Esophagus squamous epithelium (tissue), 5 donors: ENCODE results near the gene AP3D1. TPM values are rescaled to one million over a fixed set of nuclear protein-coding genes. Genes with fewer than 3 reads are reported as not detected.
"Not testable (repeated sequence)": the region's sequence is repeated elsewhere in the genome, so short reads cannot be mapped to it uniquely, and the experiment has no call there.

Experiments used
- DNase-seq: peaks from one replicate; lab custom pipeline; 2025; lab: John Stamatoyannopoulos, UW
- H3K27ac ChIP-seq, 4 donors: fragments of 200-600 bp; sonication (generic); one replicate each; pipeline ENCODE4 v1.5.1; 2016 to 2019; ENCODE audit warnings: mild to moderate bottlenecking in 1 of 4
- H3K27me3 ChIP-seq, 4 donors: fragments of 200-600 bp; sonication (generic); 1 replicate in 3 of 4; 2 replicates in 1 of 4; pipeline versions ENCODE4 v1.5.1 to v1.6.0; 2017 to 2021; ENCODE audit warnings: antibody characterized with exemption in 1 of 4
- H3K36me3 ChIP-seq, 3 donors: fragments of 200-600 bp; sonication (generic); one replicate each; pipeline ENCODE4 v1.5.1; 2016 to 2019
- H3K4me1 ChIP-seq, 3 donors: fragments of 200-600 bp; sonication (generic); one replicate each; pipeline ENCODE4 v1.5.1; 2017 to 2019
- H3K4me3 ChIP-seq, 4 donors: fragments of 200-600 bp; sonication (generic); 1 replicate in 3 of 4; 2 replicates in 1 of 4; pipeline ENCODE4 v1.5.1; 2016 to 2019; ENCODE audit warnings: mild to moderate bottlenecking in 2 of 4, moderate library complexity in 1 of 4
- H3K9me3 ChIP-seq, 3 donors: fragments of 200-600 bp; sonication (generic); one replicate each; pipeline ENCODE4 v1.5.1; 2016 to 2019
- POLR2A ChIP-seq, 4 donors: fragments of 450-650 bp; IDR thresholded peaks; one replicate each; pipeline ENCODE4 v1.6.1; 2017; ENCODE audit warnings: antibody characterized with exemption in 4 of 4, mild to moderate bottlenecking in 4 of 4, moderate library complexity in 3 of 4
- WGBS, 2 donors: methylation state at CpG; one replicate each; pipeline ENCODE4 v1.1.5; 2018; 5-methylcytosine and 5-hydroxymethylcytosine counted together
- intact Hi-C: fragments of 100-400 bp; cut with DNase I; formaldehyde crosslinking; loops from one replicate; pipeline ENCODE4 v1.15.0; 2022
- total RNA-seq, 4 donors: library from RNA; depleted of rRNA; stranded (reverse); fragments of >200 nt; gene quantifications; one replicate each; pipeline ENCODE4 v1.1.0, GENCODE V29; 2016
- TF ChIP-seq, protein P1 (sequence below), 6 experiments: fragments of 450-650 bp in 4 of 6; fragments of 200-600 bp in 2 of 6; sonication (generic) in 2 of 6; IDR thresholded peaks; one replicate each; pipeline ENCODE4 v1.5.1; 2016 to 2019; ENCODE audit warnings: antibody characterized with exemption in 6 of 6, mild to moderate bottlenecking in 4 of 6, moderate library complexity in 4 of 6
- donor health status: DM: yes; HTN: yes; CAD: no.

AP3D1 gene
- total RNA-seq, 4 donors from 2014 or later = 47.7 to 99.9 (median 71.8) TPM

DNA sequence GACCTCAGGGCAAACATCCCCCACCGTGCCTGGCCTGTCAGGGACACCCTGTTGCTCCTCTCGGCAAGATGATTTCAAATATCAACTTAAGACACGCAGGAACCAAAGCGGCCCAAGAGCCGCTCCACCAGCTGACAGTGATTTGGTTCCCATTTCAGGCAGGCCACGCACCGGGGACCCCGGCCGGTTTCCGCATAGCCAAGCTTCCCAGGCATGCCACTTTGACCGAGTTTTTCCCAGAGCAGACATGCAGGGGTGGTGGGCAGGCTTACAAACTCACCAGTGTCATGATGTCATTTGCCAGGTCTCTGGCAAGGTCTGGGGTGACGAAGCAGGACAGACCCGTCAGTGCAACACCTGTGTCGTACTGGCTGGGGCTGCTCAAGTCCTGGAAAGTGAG is 19.2 kb downstream of the AP3D1 start:
- Histone ChIP-seq H3K36me3 (peaks cover 38 to 93% (median 38%) of the 10 kb centered on the region in 3 donors), H3K27ac (no peak overlapping the region), H3K4me3 (no peak overlapping the region), H3K9me3 (no peaks in the 10 kb centered on the region), H3K4me1 (no peaks in the 10 kb centered on the region), H3K27me3 (no peaks in the 10 kb centered on the region)
- TF ChIP-seq, protein P1, sequence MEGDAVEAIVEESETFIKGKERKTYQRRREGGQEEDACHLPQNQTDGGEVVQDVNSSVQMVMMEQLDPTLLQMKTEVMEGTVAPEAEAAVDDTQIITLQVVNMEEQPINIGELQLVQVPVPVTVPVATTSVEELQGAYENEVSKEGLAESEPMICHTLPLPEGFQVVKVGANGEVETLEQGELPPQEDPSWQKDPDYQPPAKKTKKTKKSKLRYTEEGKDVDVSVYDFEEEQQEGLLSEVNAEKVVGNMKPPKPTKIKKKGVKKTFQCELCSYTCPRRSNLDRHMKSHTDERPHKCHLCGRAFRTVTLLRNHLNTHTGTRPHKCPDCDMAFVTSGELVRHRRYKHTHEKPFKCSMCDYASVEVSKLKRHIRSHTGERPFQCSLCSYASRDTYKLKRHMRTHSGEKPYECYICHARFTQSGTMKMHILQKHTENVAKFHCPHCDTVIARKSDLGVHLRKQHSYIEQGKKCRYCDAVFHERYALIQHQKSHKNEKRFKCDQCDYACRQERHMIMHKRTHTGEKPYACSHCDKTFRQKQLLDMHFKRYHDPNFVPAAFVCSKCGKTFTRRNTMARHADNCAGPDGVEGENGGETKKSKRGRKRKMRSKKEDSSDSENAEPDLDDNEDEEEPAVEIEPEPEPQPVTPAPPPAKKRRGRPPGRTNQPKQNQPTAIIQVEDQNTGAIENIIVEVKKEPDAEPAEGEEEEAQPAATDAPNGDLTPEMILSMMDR (IDR thresholded peaks at IDR 0.05) = no peak
- no peak for TF ChIP-seq POLR2A (IDR thresholded peaks at IDR 0.05)
- 97 to 98% methylated on average over 6 to 11 of the region's 14 CpGs for WGBS, 2 donors
- intact Hi-C loops = loop anchor here (10.0 kb wide), 1 partner anchor 177 kb away; no protein-coding TSS in a partner anchor
- DNase-seq = no peak

DNA sequence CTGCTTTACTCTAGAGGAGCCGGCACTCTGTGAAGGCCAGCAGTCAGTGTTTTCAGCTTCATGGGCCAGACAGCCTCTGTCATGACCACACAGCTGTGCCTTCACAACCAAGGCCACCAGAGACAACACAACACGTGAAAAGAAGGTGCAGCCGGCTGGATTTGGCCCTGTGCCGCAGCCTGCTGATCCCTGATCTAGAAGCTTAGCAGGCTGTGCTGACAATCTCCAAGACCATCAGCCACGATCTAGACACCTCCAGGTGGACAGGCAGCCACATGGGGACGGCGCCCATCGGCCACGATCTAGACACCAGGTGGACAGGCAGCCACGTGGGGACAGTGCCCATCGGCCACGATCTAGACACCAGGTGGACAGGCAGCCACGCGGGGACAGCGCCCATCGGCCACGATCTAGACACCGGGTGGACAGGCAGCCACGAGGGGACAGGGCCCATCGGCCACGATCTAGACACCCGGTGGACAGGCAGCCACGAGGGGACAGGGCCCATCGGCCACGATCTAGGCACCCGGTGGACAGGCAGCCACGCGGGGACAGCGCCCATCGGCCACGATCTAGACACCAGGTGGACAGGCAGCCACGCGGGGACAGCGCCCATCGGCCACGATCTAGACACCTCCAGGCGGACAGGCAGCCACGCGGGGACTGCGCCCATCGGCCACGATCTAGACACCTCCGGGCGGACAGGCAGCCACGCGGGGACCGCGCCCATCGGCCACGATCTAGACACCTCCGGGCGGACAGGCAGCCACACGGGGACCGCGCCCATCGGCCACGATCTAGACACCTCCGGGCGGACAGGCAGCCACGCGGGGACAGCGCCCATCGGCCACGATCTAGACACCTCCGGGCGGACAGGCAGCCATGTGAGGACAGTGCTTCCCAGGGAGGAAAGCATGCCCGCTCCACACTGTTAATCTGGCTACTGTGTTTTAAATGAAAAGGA is 20.1 kb downstream of the AP3D1 start:
- not testable (repeated sequence) for DNase-seq, H3K4me3 ChIP-seq, H3K4me1 ChIP-seq, H3K9me3 ChIP-seq, H3K27me3 ChIP-seq, H3K27ac ChIP-seq
- H3K36me3 ChIP-seq = peaks cover 33 to 93% (median 44%) of the 10 kb centered on the region in 3 donors
- WGBS, 2 donors = 87 to 92% methylated on average over 18 to 30 of the region's 67 CpGs
- intact Hi-C loops = loop anchor here (10.0 kb wide), 1 partner anchor 176 kb away; no protein-coding TSS in a partner anchor

DNA sequence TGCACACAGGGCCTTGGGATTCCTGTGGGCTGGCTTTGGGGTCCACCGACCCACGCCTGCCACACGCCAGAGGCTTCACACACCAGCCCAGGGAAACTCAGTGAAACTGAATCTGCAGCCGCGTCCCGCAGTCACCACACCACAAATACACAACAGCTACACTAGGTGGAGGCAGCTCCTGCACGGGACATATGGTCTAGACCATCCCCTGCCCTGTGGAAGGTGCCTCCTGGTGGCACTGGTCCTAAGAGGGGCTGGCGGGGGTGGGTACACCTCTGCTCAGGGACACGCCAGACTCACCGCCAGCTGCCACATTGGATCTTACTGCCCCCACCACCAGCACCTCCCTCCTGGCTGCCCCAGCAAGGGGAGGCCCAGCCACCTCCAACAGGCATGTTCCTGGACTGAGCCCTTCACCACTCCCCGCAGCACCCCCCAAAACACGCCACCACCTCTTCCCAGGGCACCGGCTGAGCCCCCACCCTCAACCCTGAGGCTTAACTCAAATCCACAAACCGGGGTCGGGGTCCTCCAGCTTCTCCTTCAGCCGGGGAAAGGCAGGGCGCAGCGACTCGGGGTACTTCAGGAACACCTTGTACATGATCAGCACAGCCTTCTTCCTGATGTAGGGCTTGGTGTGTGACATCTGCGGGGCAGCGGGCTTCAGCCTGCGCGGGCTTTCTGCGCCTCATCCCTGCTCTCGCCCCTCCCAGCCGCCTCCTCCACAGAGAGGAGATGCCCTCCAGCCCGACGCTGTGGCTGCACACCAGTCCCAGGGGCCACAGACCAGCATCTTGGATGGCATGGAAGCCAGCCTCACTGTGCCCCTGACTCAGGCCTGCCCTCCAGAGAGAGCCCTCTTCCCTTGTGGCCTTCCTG is 21.2 kb downstream of the AP3D1 start:
- H3K36me3 ChIP-seq = peaks cover 32 to 93% (median 44%) of the 10 kb centered on the region in 3 donors
- no peak overlapping the region for H3K4me3 ChIP-seq
- H3K27me3 ChIP-seq = no peaks in the 10 kb centered on the region
- intact Hi-C loops = loop anchor here (10.0 kb wide), 1 partner anchor 175 kb away; no protein-coding TSS in a partner anchor
- WGBS, 2 donors = 96 to 100% methylated on average over 4 to 7 of the region's 28 CpGs
- TF ChIP-seq POLR2A (IDR thresholded peaks at IDR 0.05) = no peak
- no peak for DNase-seq
- no peaks in the 10 kb centered on the region for H3K4me1 ChIP-seq
- no peak overlapping the region for H3K27ac ChIP-seq
- H3K9me3 ChIP-seq = no peaks in the 10 kb centered on the region

DNA sequence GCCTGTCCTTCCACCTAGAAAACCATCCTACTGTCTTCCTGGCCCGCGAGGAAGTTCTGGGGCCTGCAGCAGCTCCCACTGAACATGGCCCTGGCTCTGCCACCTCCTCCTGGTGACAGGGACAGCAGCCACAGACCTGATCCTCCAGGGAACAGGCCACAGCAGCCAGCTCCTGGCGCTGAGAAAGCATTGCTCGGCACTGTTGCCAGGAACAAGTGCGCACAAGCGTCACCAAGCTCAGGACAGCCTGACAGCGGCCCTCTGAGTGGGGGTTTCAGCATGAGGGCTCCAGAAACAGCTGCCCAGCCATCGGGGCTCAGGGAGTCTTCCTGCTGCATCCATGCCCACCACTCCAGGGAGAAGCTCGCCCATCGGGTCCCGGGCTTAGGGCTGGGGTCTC is 21.9 kb downstream of the AP3D1 start:
- no peak for DNase-seq
- no peaks in the 10 kb centered on the region for H3K9me3 ChIP-seq
- no peaks in the 10 kb centered on the region for H3K4me1 ChIP-seq
- no peak overlapping the region for H3K4me3 ChIP-seq
- peaks cover 32 to 93% (median 50%) of the 10 kb centered on the region in 3 donors for H3K36me3 ChIP-seq
- H3K27me3 ChIP-seq = no peaks in the 10 kb centered on the region
- 92% methylated on average over 2 of the region's 11 CpGs; no CpG with 5 or more reads in 1 of the 2 donors for WGBS, 2 donors
- TF ChIP-seq POLR2A (IDR thresholded peaks at IDR 0.05) = no peak
- TF ChIP-seq, protein P1 (IDR thresholded peaks at IDR 0.05) = no peak
- H3K27ac ChIP-seq = no peak overlapping the region
- intact Hi-C loops = no loop called here

DNA sequence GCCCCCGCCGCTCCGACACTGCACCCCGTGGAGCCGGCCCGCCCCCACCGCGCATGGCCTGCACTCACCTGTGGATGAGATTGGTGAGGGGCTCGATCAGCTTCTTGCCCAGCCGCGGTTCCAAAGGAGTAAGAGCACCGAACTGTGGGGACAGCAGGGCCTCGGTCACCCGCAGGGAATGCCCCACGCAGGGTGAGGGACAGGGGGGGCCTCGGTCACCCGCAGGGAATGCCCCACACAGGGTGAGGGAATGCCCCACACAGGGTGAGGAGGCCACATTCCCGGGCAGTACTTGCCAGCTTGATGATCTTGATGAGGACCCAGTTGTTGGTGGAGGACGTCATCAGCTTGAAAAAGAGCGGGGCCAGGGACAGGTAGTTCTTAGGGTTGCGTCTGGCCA is 22.3 kb downstream of the AP3D1 start:
- Histone ChIP-seq H3K36me3 (peaks cover 36 to 95% (median 54%) of the 10 kb centered on the region in 3 donors), H3K4me3 (no peak overlapping the region), H3K4me1 (no peaks in the 10 kb centered on the region), H3K27me3 (no peaks in the 10 kb centered on the region), H3K27ac (no peak overlapping the region), H3K9me3 (no peaks in the 10 kb centered on the region)
- WGBS, 2 donors = 90% methylated on average over 8 of the region's 21 CpGs; no CpG with 5 or more reads in 1 of the 2 donors
- TF ChIP-seq, protein P1 (IDR thresholded peaks at IDR 0.05) = no peak
- TF ChIP-seq POLR2A (IDR thresholded peaks at IDR 0.05) = no peak
- intact Hi-C loops = no loop called here
- DNase-seq = no peak

DNA sequence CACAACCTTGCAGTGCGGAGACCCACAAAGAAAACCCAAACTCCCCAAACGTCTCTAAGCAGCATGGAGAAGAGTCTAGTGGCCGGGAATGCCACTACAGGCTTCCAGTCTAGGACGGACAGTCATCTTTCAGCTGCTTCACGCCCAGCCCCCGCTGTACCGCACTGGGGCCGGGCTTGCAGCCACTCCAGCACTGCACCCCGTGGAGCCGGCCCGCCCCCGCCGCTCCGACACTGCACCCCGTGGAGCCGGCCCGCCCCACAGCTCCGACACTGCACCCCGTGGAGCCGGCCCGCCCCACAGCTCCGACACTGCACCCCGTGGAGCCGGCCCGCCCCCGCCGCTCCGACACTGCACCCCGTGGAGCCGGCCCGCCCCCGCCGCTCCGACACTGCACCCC is 23.1 kb downstream of the AP3D1 start:
- DNase-seq, H3K4me1 ChIP-seq, H3K27ac ChIP-seq, H3K27me3 ChIP-seq, H3K9me3 ChIP-seq, intact Hi-C loops, H3K4me3 ChIP-seq: not testable (repeated sequence)
- peaks cover 44 to 95% (median 54%) of the 10 kb centered on the region in 3 donors for H3K36me3 ChIP-seq
- 80 to 90% methylated on average over 2 of the region's 34 CpGs for WGBS, 2 donors
